NT2/D1 (cell line): ENCODE data around the gene SKIL.

Experiments
- SUZ12 ChIP-seq: IDR thresholded peaks from 2 replicates; pipeline ENCODE4 v1.6.1; 2011; ENCODE audit not compliant: insufficient read length, insufficient read depth; ENCODE audit errors: extremely low read depth
- YY1 ChIP-seq: IDR thresholded peaks from 2 replicates; pipeline ENCODE4 v1.6.1; 2011; ENCODE audit not compliant: insufficient read length, insufficient read depth
- ZNF274 ChIP-seq: IDR thresholded peaks from 2 replicates; pipeline ENCODE4 v1.6.1; 2011; ENCODE audit warnings: mild to moderate bottlenecking, low read depth, low read length

DNA sequence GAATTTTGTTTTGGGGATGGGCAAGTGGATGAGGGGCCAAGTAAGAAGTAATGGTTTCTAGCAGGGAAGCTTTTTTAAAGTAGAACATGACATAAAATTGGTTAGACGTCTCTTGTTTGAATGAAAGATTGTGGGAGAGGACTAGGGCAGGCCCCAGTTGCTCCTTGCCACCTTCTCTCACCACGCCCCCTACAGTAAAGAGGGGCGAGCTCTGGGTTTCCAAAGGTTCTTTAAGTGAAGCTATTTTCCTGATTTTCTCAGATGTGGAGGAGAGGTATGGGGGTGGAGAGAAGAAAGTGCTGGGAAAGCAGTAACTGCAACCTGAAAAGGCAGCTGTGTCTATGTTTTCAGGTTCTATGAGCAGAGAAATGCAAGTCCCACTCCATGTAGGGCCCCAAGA, 32.6 kb upstream of the SKIL start:
- TF ChIP-seq SUZ12: no peak
- no peak for TF ChIP-seq YY1
- no peak for TF ChIP-seq ZNF274
